Muscle of back (tissue), 11 donors: Measurements from ENCODE around the gene PARD6A. TPM values are rescaled to one million over a fixed set of nuclear protein-coding genes. Genes with fewer than 3 reads are reported as not detected.
"Not testable (repeated sequence)": the region's sequence is repeated elsewhere in the genome, so short reads cannot be mapped to it uniquely, and the experiment has no call there.

Source experiments
- DNase-seq, 3 donors: peaks; one replicate each; pipeline versions ENCODE4 v3.0.0 to v3.0.0-alpha.2; 2013
- polyA plus RNA-seq, 10 donors: library from polyadenylated mRNA; unstranded; fragments of 120-200 nt; gene quantifications; one replicate each; pipeline ENCODE4 v1.2.1, GENCODE V29; 2013; ENCODE audit not compliant: insufficient read length in 10 of 10

Gene PARD6A
- polyA plus RNA-seq, 10 donors, result 0.40 to 1.4 (median 1.2) TPM

GRCh38 chr16:67685388-67686112 is 24.8 kb downstream of the PARD6A start:
- no peak for DNase-seq

- not testable (repeated sequence) for DNase-seq
Observed at GRCh38 chr16:67693517-67694285, 32.9 kb downstream of the PARD6A start.

- DNase-seq, result no peak
Observed at GRCh38 chr16:67694611-67695010, 33.9 kb downstream of the PARD6A start.

- DNase-seq, result no peak
Observed at GRCh38 chr16:67697422-67698185, 36.8 kb downstream of the PARD6A start.

- no peak for DNase-seq
Observed at GRCh38 chr16:67699265-67699664, 38.5 kb downstream of the PARD6A start.

GRCh38 chr16:67701420-67701819 is 40.7 kb downstream of the PARD6A start:
- no peak for DNase-seq

- no peak for DNase-seq
Observed at GRCh38 chr16:67702130-67702529, 41.4 kb downstream of the PARD6A start.

GRCh38 chr16:67703626-67704025 is 42.9 kb downstream of the PARD6A start:
- DNase-seq, result no peak

- no peak for DNase-seq
Observed at GRCh38 chr16:67704110-67704509, 43.4 kb downstream of the PARD6A start.

GRCh38 chr16:67707210-67707609 is 46.5 kb downstream of the PARD6A start:
- DNase-seq, result no peak

- no peak for DNase-seq
Observed at GRCh38 chr16:67707790-67708189, 47.0 kb downstream of the PARD6A start.

- DNase-seq, result no peak
Observed at GRCh38 chr16:67708368-67708771, 47.6 kb downstream of the PARD6A start.

GRCh38 chr16:67709050-67709449 is 48.3 kb downstream of the PARD6A start:
- DNase-seq, result no peak

- DNase-seq, result no peak
Observed at GRCh38 chr16:67710607-67711006, 49.8 kb downstream of the PARD6A start.

Other genes starting within 250 kb of the PARD6A start
- 10 to 100 TPM; 15.6 to 24.9 (median 18.8) TPM for gene ZDHHC1, start 244.5 kb upstream of the PARD6A start, polyA plus RNA-seq
- gene HSD11B2, start 229.8 kb upstream of the PARD6A start, polyA plus RNA-seq, result 10 to 100 TPM in 4 of 10 donors, 1 to 10 TPM in 6; 3.8 to 13.3 (median 8.1) TPM
- 10 to 100 TPM; 51.9 to 64.9 (median 60.4) TPM for gene ATP6V0D1, start 179.8 kb upstream of the PARD6A start, polyA plus RNA-seq
- gene AGRP, start 177.4 kb upstream of the PARD6A start, polyA plus RNA-seq, result under 1 TPM in 2 of 10 donors, not detected in 8; 0.22 to 0.28 TPM
- gene RIPOR1, start 132.1 kb upstream of the PARD6A start, polyA plus RNA-seq, result 10 to 100 TPM; 36.7 to 51.9 (median 42.5) TPM
- 10 to 100 TPM; 37.2 to 50.1 (median 41.7) TPM for gene CTCF, start 98.4 kb upstream of the PARD6A start, polyA plus RNA-seq
- gene CARMIL2, start 15.8 kb upstream of the PARD6A start, polyA plus RNA-seq, result 1 to 10 TPM in 2 of 10 donors, under 1 TPM in 8; 0.33 to 4.2 (median 0.55) TPM
- gene ACD, start 700 bp upstream of the PARD6A start, polyA plus RNA-seq, result 10 to 100 TPM; 11.2 to 17.4 (median 14.1) TPM
- 10 to 100 TPM in 1 of 10 donors, 1 to 10 TPM in 9; 5.9 to 11.2 (median 7.4) TPM for gene ENKD1, start 5.8 kb downstream of the PARD6A start, polyA plus RNA-seq
- gene C16orf86, start 5.9 kb downstream of the PARD6A start, polyA plus RNA-seq, result 1 to 10 TPM; 1.5 to 3.0 (median 2.3) TPM
- 10 to 100 TPM; 11.5 to 19.8 (median 13.7) TPM for gene GFOD2, start 58.4 kb downstream of the PARD6A start, polyA plus RNA-seq
- gene RANBP10, start 145.6 kb downstream of the PARD6A start, polyA plus RNA-seq, result 10 to 100 TPM; 14.1 to 27.2 (median 20.3) TPM
- 1 to 10 TPM; 1.1 to 3.5 (median 1.6) TPM for gene TSNAXIP1, start 145.9 kb downstream of the PARD6A start, polyA plus RNA-seq
- 10 to 100 TPM; 20.1 to 29.7 (median 24.6) TPM for gene THAP11, start 181.4 kb downstream of the PARD6A start, polyA plus RNA-seq
- 100 to 1,000 TPM; 104 to 135 (median 122) TPM for gene NUTF2, start 186.0 kb downstream of the PARD6A start, polyA plus RNA-seq
- gene CENPT, start 186.7 kb downstream of the PARD6A start, polyA plus RNA-seq, result 10 to 100 TPM; 20.8 to 47.6 (median 34.1) TPM
- 100 to 1,000 TPM in 5 of 10 donors, 10 to 100 TPM in 5; 85.2 to 115 (median 100) TPM for gene EDC4, start 212.1 kb downstream of the PARD6A start, polyA plus RNA-seq
- 1 to 10 TPM in 3 of 10 donors, under 1 TPM in 6, not detected in 1; 0.39 to 1.5 (median 0.53) TPM for gene NRN1L, start 223.9 kb downstream of the PARD6A start, polyA plus RNA-seq
- 10 to 100 TPM; 17.1 to 27.5 (median 20.7) TPM for gene PSKH1, start 232.3 kb downstream of the PARD6A start, polyA plus RNA-seq